Right renal cortex interstitium (tissue), 3 donors: ENCODE results near the gene LRP1. TPM values are rescaled to one million over a fixed set of nuclear protein-coding genes. Genes with fewer than 3 reads are reported as not detected.

Experiments
- DNase-seq, 3 donors: peaks; one replicate each; pipeline ENCODE4 v3.0.0-alpha.2; 2013; ENCODE audit warnings: low read depth in 3 of 3, low spot score in 2 of 3
- polyA plus RNA-seq, 3 donors: library from polyadenylated mRNA; unstranded; fragments of 120-200 nt; gene quantifications; one replicate each; pipeline ENCODE4 v1.2.1, GENCODE V29; 2013; ENCODE audit not compliant: insufficient read length in 3 of 3

LRP1 gene
- polyA plus RNA-seq, 3 donors: 58.5 to 69.2 (median 60.0) TPM

- DNase-seq: no peak
These were observed 76.9 kb downstream of the LRP1 start for GRCh38 chr12:57205186-57205585.

- no peak for DNase-seq
These were observed 77.6 kb downstream of the LRP1 start for GRCh38 chr12:57205931-57206330.

- no peak for DNase-seq
These were observed 79.7 kb downstream of the LRP1 start for GRCh38 chr12:57207731-57208630.

GRCh38 chr12:57208631-57209282 is 80.5 kb downstream of the LRP1 start:
- DNase-seq: no peak

GRCh38 chr12:57209916-57210315 is 81.6 kb downstream of the LRP1 start:
- DNase-seq: no peak

- no peak for DNase-seq
These were observed 82.2 kb downstream of the LRP1 start for GRCh38 chr12:57210461-57210860.

- no peak for DNase-seq
These were observed 82.8 kb downstream of the LRP1 start for GRCh38 chr12:57210926-57211692.

- DNase-seq: no peak
These were observed 83.8 kb downstream of the LRP1 start for GRCh38 chr12:57211791-57212700.

GRCh38 chr12:57212701-57213057 is 84.4 kb downstream of the LRP1 start:
- no peak for DNase-seq

- DNase-seq: no peak
These were observed 84.9 kb downstream of the LRP1 start for GRCh38 chr12:57213058-57213715.

GRCh38 chr12:57213763-57214397 is 85.6 kb downstream of the LRP1 start:
- DNase-seq: no peak

- DNase-seq: no peak
These were observed 86.1 kb downstream of the LRP1 start for GRCh38 chr12:57214398-57214781.

- no peak for DNase-seq
These were observed 86.8 kb downstream of the LRP1 start for GRCh38 chr12:57215065-57215464.

- DNase-seq: no peak
These were observed 87.4 kb downstream of the LRP1 start for GRCh38 chr12:57215668-57216013.

- DNase-seq: no peak
These were observed 88.0 kb downstream of the LRP1 start, which contains the start of gene NXPH4 for GRCh38 chr12:57216014-57216911. Gene NXPH4 (plus strand): TSS chr12:57216794. CDS start chr12:57216970, 176 bp downstream.

- no peak for DNase-seq
These were observed 88.9 kb downstream of the LRP1 start for GRCh38 chr12:57216921-57217879.
